Keratinocyte (primary cell): ENCODE results near the gene TSPAN11. TPM values are rescaled to one million over a fixed set of nuclear protein-coding genes. Genes with fewer than 3 reads are reported as not detected.

Experiments used
- DNase-seq: peaks from one replicate; pipeline ENCODE4 v3.0.0-alpha.2; 2011; ENCODE audit warnings: low read depth, missing footprints, low spot score
- FAIRE-seq: peaks from 2 replicates; lab custom pipeline; 2011; peaks lifted over from hg19 to GRCh38; lab: Jason Lieb, UNC
- H2AFZ ChIP-seq: 2 replicates; pipeline ENCODE4 v1.6.0; 2012; ENCODE audit warnings: low read length, control low read depth, inconsistent platforms; ENCODE audit not compliant: control insufficient read depth
- H3K27ac ChIP-seq: 2 replicates; pipeline ENCODE4 v1.5.1; 2011; ENCODE audit warnings: low read length; ENCODE audit not compliant: control insufficient read depth, insufficient read depth
- H3K27me3 ChIP-seq: 3 replicates; pipeline ENCODE4 v1.6.0; 2011; ENCODE audit warnings: low read length; ENCODE audit not compliant: control insufficient read depth, insufficient read depth; ENCODE audit errors: extremely low read depth
- H3K36me3 ChIP-seq, 2 experiments: 2 replicates in 1 of 2; 3 replicates in 1 of 2; pipeline ENCODE4 v1.5.1; 2011; ENCODE audit warnings: low read length in 2 of 2, mild to moderate bottlenecking in 1 of 2; ENCODE audit not compliant: control insufficient read depth in 2 of 2, insufficient read depth in 2 of 2; ENCODE audit errors: extremely low read depth in 1 of 2
- H3K4me1 ChIP-seq: 3 replicates; pipeline ENCODE4 v1.5.1; 2011; ENCODE audit warnings: low read length; ENCODE audit not compliant: control insufficient read depth, insufficient read depth; ENCODE audit errors: extremely low read depth
- H3K4me2 ChIP-seq: 3 replicates; pipeline ENCODE4 v1.6.0; 2011; ENCODE audit warnings: low read depth, low read length; ENCODE audit not compliant: control insufficient read depth, insufficient read depth; ENCODE audit errors: extremely low read depth
- H3K4me3 ChIP-seq, 3 experiments: fragments of 200-600 bp in 1 of 3; sonication (generic) in 1 of 3; 2 replicates in 2 of 3; 3 replicates in 1 of 3; pipeline ENCODE4 v1.5.1; 2011 to 2016; ENCODE audit warnings: low read length in 3 of 3, mild to moderate bottlenecking in 3 of 3, control low read depth in 2 of 3, inconsistent platforms in 1 of 3, low read depth in 1 of 3, mixed read lengths in 1 of 3, mixed run types in 1 of 3, moderate library complexity in 1 of 3; ENCODE audit not compliant: control insufficient read depth in 2 of 3, insufficient read depth in 2 of 3; ENCODE audit errors: extremely low read depth in 1 of 3
- H3K79me2 ChIP-seq: 2 replicates; pipeline ENCODE4 v1.6.0; 2012; ENCODE audit warnings: low read length; ENCODE audit not compliant: control insufficient read depth, insufficient read depth
- H3K9ac ChIP-seq: 3 replicates; pipeline ENCODE4 v1.6.0; 2011; ENCODE audit warnings: low read length; ENCODE audit not compliant: control insufficient read depth, insufficient read depth; ENCODE audit errors: extremely low read depth
- H3K9me1 ChIP-seq: 3 replicates; pipeline ENCODE4 v1.6.0; 2011; ENCODE audit warnings: low read length; ENCODE audit not compliant: control insufficient read depth, insufficient read depth; ENCODE audit errors: extremely low read depth
- H3K9me3 ChIP-seq: 2 replicates; pipeline ENCODE4 v1.5.1; 2012; ENCODE audit warnings: low read depth, low read length; ENCODE audit not compliant: control insufficient read depth
- H4K20me1 ChIP-seq: 3 replicates; pipeline ENCODE4 v1.6.0; 2011; ENCODE audit warnings: low read length; ENCODE audit not compliant: control insufficient read depth, insufficient read depth; ENCODE audit errors: extremely low read depth
- CTCF ChIP-seq, 3 experiments: IDR thresholded peaks in 1 of 3; conservative IDR thresholded peaks in 1 of 3; optimal IDR thresholded peaks in 1 of 3; 2 replicates in 2 of 3; 3 replicates in 1 of 3; pipeline versions ENCODE3 to v1.5.1; 2011; ENCODE audit warnings: low read length in 3 of 3, mild to moderate bottlenecking in 3 of 3, moderate library complexity in 2 of 3, control low read depth in 1 of 3, inconsistent platforms in 1 of 3; ENCODE audit not compliant: insufficient read depth in 2 of 3; ENCODE audit errors: extremely low read depth in 1 of 3
- EZH2 ChIP-seq: IDR thresholded peaks from one replicate; pipeline ENCODE4 v1.6.1; 2012; ENCODE audit warnings: inconsistent platforms, mild to moderate bottlenecking, low read length, moderate library complexity
- dilution Hi-C: fragments of 300-500 bp; cut with MboI; formaldehyde crosslinking; loops from one replicate; pipeline ENCODE4 v1.7.0; 2020; ENCODE audit warnings: low sequenced_read_pairs; ENCODE audit not compliant: extremely low pct_ligation_motif_present
- polyA plus RNA-seq, 5 experiments: library from polyadenylated mRNA; depleted of rRNA in 3 of 5; stranded (reverse) in 3 of 5; stranded (forward) in 1 of 5; unstranded in 1 of 5; fragments of >200 nt; gene quantifications; 1 replicate in 1 of 5; 2 replicates in 3 of 5; 3 replicates in 1 of 5; pipeline versions ENCODE4 v1.2.1 to v1.2.3, GENCODE V29; 2011 to 2012; ENCODE audit warnings: missing spikeins in 2 of 5, low read depth in 1 of 5, low replicate concordance in 1 of 5

TSPAN11 gene
- polyA plus RNA-seq, 1 donor (not counting 4 experiments of a cell fraction or from before 2014, with no cell fraction given): not detected

- FAIRE-seq: no peak
These were observed 78.1 kb downstream of the TSPAN11 start for GRCh38 chr12:31004666-31005065.

GRCh38 chr12:31005256-31005943 lies 78.9 kb downstream of the TSPAN11 start:
- FAIRE-seq: no peak
- H3K27me3 ChIP-seq: peaks cover 4% of the 10 kb centered on the region
- TF ChIP-seq EZH2: no peak
- no peak for TF ChIP-seq CTCF (optimal IDR thresholded peaks at IDR 0.05 in 1 of 3, IDR thresholded peaks at IDR 0.05 in 1 of 3, conservative IDR thresholded peaks at IDR 0.05 in 1 of 3; ENCODE audit: extremely low read depth in 1 of 3, insufficient read depth in 2 of 3, low read length in 3 of 3)
- no peaks in the 10 kb centered on the region for H3K79me2 ChIP-seq
- no peak overlapping the region for H3K4me3 ChIP-seq
- no peak overlapping the region for H3K27ac ChIP-seq
- H3K36me3 ChIP-seq: no peaks in the 10 kb centered on the region
- H3K9me3 ChIP-seq: no peaks in the 10 kb centered on the region
- no peak overlapping the region for H3K4me2 ChIP-seq
- no peak overlapping the region for H3K9ac ChIP-seq
- dilution Hi-C loops: no loop called here
- no peaks in the 10 kb centered on the region for H4K20me1 ChIP-seq
- H2AFZ ChIP-seq: peak overlapping the region; percentile 49
- peaks cover 7% of the 10 kb centered on the region for H3K4me1 ChIP-seq
- H3K9me1 ChIP-seq: no peaks in the 10 kb centered on the region
- no peak for DNase-seq

More at GRCh38 chr12:31004666-31005065, 78.1 kb downstream of the TSPAN11 start:
- dilution Hi-C loops: no loop called here
- DNase-seq: no peak
- H3K27ac ChIP-seq: no peak overlapping the region
- H3K79me2 ChIP-seq: no peaks in the 10 kb centered on the region
- no peaks in the 10 kb centered on the region for H4K20me1 ChIP-seq
- no peaks in the 10 kb centered on the region for H3K9me1 ChIP-seq
- no peaks in the 10 kb centered on the region for H3K9me3 ChIP-seq
- H3K4me1 ChIP-seq: peaks cover 7% of the 10 kb centered on the region
- H3K9ac ChIP-seq: no peak overlapping the region
- TF ChIP-seq CTCF (optimal IDR thresholded peaks at IDR 0.05 in 1 of 3, IDR thresholded peaks at IDR 0.05 in 1 of 3, conservative IDR thresholded peaks at IDR 0.05 in 1 of 3; ENCODE audit: extremely low read depth in 1 of 3, insufficient read depth in 2 of 3, low read length in 3 of 3) (no peak), EZH2 (no peak)
- no peak overlapping the region for H3K4me3 ChIP-seq
- peaks cover 4% of the 10 kb centered on the region for H3K27me3 ChIP-seq
- H2AFZ ChIP-seq: no peak overlapping the region
- no peak overlapping the region for H3K4me2 ChIP-seq
- H3K36me3 ChIP-seq: no peaks in the 10 kb centered on the region
